Trophoblast cell (in vitro differentiated cells and primary cell): Measurements from ENCODE around the gene GIT1.

Source experiments
- DNase-seq, 2 donors: peaks; one replicate each; pipeline ENCODE4 v3.0.0-alpha.2; 2016
- H2AFZ ChIP-seq: 2 replicates; pipeline ENCODE4 v1.6.1; 2013; ENCODE audit warnings: low read length, moderate library complexity, mild to moderate bottlenecking; ENCODE audit not compliant: insufficient read depth, poor library complexity
- H2AK5ac ChIP-seq: 2 replicates; pipeline ENCODE4 v1.6.1; 2013; ENCODE audit warnings: mild to moderate bottlenecking, low read length
- H2BK120ac ChIP-seq: 2 replicates; pipeline ENCODE4 v1.6.1; 2013; ENCODE audit warnings: low read length, mild to moderate bottlenecking, moderate library complexity; ENCODE audit not compliant: insufficient read depth, poor library complexity
- H2BK12ac ChIP-seq: 2 replicates; pipeline ENCODE4 v1.6.1; 2013; ENCODE audit warnings: mild to moderate bottlenecking, low read length, moderate library complexity
- H2BK5ac ChIP-seq: 2 replicates; pipeline ENCODE4 v1.6.1; 2013; ENCODE audit warnings: low read length, low read depth, moderate library complexity, mild to moderate bottlenecking; ENCODE audit not compliant: poor library complexity
- H3K14ac ChIP-seq: 2 replicates; pipeline ENCODE4 v1.6.1; 2013; ENCODE audit warnings: mild to moderate bottlenecking, low read length
- H3K18ac ChIP-seq: 2 replicates; pipeline ENCODE4 v1.6.1; 2013; ENCODE audit warnings: mild to moderate bottlenecking, low read length
- H3K23ac ChIP-seq: 2 replicates; pipeline ENCODE4 v1.6.1; 2013; ENCODE audit warnings: low read length
- H3K27ac ChIP-seq: 2 replicates; pipeline ENCODE4 v1.5.1; 2013; ENCODE audit warnings: low read depth, mild to moderate bottlenecking, inconsistent platforms, low read length, moderate library complexity
- H3K27me3 ChIP-seq: 2 replicates; pipeline ENCODE4 v1.6.1; 2013; ENCODE audit warnings: inconsistent platforms, mild to moderate bottlenecking, low read length, moderate library complexity; ENCODE audit not compliant: insufficient read depth
- H3K36me3 ChIP-seq, 2 experiments: 1 replicate in 1 of 2; 2 replicates in 1 of 2; pipeline ENCODE4 v1.6.1; 2013; ENCODE audit warnings: low read length in 2 of 2, mild to moderate bottlenecking in 2 of 2, moderate library complexity in 1 of 2; ENCODE audit not compliant: insufficient read depth in 2 of 2, control insufficient read depth in 1 of 2
- H3K4ac ChIP-seq: 2 replicates; pipeline ENCODE4 v1.6.1; 2013; ENCODE audit warnings: low read depth, mild to moderate bottlenecking, low read length, moderate library complexity
- H3K4me1 ChIP-seq, 2 experiments: 1 replicate in 1 of 2; 2 replicates in 1 of 2; pipeline ENCODE4 v1.6.1; 2013; ENCODE audit warnings: low read length in 2 of 2, mild to moderate bottlenecking in 2 of 2, moderate library complexity in 1 of 2; ENCODE audit not compliant: insufficient read depth in 2 of 2, control insufficient read depth in 1 of 2
- H3K4me2 ChIP-seq: 2 replicates; pipeline ENCODE4 v1.6.1; 2013; ENCODE audit warnings: inconsistent platforms, mild to moderate bottlenecking, low read length, moderate library complexity
- H3K4me3 ChIP-seq: 2 replicates; pipeline ENCODE4 v1.5.1; 2013; ENCODE audit warnings: mild to moderate bottlenecking, low read depth, low read length, inconsistent platforms
- H3K79me1 ChIP-seq: one replicate; pipeline ENCODE4 v1.6.1; 2013; ENCODE audit warnings: low read length
- H3K79me2 ChIP-seq: 2 replicates; pipeline ENCODE4 v1.6.1; 2013; ENCODE audit warnings: low read length, mild to moderate bottlenecking; ENCODE audit not compliant: control insufficient read depth, insufficient read depth, poor library complexity
- H3K9ac ChIP-seq: 2 replicates; pipeline ENCODE4 v1.6.1; 2013; ENCODE audit warnings: mild to moderate bottlenecking, low read length
- H3K9me3 ChIP-seq: 2 replicates; pipeline ENCODE4 v1.6.1; 2013; ENCODE audit warnings: low read depth, mild to moderate bottlenecking, control low read depth, inconsistent platforms, low read length; ENCODE audit not compliant: insufficient read depth
- H4K12ac ChIP-seq: 2 replicates; pipeline ENCODE4 v1.6.1; 2013; ENCODE audit warnings: low read depth, mild to moderate bottlenecking, low read length, moderate library complexity
- H4K8ac ChIP-seq: 2 replicates; pipeline ENCODE4 v1.6.1; 2013; ENCODE audit warnings: low read depth, mild to moderate bottlenecking, low read length, moderate library complexity
- H4K91ac ChIP-seq: one replicate; pipeline ENCODE4 v1.6.1; 2013; ENCODE audit warnings: low read depth, mild to moderate bottlenecking, low read length, moderate library complexity
- WGBS: extraction: QIAGEN DNeasy Blood & Tissue Kit; methylation state at CpG from one replicate; pipeline ENCODE4 v1.1.7; 2013; ENCODE audit warnings: missing lambda C conversion rate; ENCODE audit not compliant: insufficient read length, insufficient coverage; ENCODE audit errors: extremely low coverage; 5-methylcytosine and 5-hydroxymethylcytosine counted together

GIT1 gene

DNA sequence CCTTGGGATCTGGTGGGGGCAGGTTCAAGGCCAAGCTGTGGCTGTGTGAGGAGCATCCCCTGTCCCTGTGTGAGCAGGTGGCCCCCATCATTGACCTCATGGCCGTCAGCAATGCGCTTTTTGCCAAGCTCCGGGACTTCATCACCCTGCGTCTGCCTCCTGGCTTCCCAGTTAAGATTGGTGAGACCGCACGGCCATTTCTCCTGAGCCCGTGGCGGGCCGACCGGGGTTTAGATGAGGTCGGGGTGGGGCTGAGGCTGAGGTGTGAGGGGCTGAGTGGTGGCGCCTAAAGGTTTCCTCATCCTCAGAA, 22.6 kb upstream of the GIT1 start:
- Histone ChIP-seq H3K79me1 (peaks cover 1% of the 10 kb centered on the region), H3K27me3 (peaks cover 12% of the 10 kb centered on the region)

DNA sequence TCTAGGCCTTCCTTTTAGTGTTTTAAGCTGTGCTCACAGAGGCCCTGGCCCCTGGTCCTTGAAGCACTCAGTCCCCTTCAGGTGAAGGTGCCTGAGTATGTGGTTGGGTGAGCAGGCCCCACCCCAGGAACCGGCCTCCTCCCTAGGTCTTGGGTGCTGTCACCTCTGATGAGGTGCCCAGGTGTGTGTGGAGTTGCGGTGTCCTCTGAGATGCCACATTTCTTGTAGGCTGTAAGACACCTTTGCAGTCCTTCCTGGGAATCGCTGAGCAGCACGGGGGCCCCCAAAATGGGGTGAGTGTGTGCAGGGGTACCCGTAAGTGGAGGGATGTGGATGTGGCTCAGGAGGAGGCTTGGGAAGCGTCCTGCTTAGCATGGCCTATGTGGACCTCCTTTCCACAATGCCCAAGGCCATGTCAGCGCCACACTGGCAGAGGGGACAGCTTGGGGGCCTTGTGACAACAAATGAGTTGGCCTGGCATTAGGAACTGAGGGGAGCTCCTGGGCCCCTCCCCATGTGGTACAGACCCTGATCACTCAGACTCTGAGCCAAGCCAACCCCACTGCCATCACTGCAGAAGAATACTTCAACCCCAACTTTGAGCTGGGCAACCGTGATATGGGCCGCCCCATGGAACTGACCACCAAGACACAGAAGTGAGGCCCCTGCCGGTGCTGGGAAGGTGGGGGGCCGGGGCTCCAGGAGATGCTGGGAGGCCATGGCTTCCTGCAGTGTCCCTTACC, 22.1 kb upstream of the GIT1 start:
- H2BK5ac ChIP-seq, result no peak overlapping the region
- no peak for DNase-seq
- H3K9me3 ChIP-seq, result peaks cover 13% of the 10 kb centered on the region
- peaks cover 1% of the 10 kb centered on the region for H3K79me1 ChIP-seq
- no peak overlapping the region for H4K12ac ChIP-seq
- no CpG with 5 or more reads among the region's 11 CpGs for WGBS
- H3K18ac ChIP-seq, result no peak overlapping the region
- H3K4ac ChIP-seq, result no peak overlapping the region
- H3K27me3 ChIP-seq, result peaks cover 8% of the 10 kb centered on the region
- no peak overlapping the region for H3K27ac ChIP-seq
- H2BK12ac ChIP-seq, result no peak overlapping the region
- no peak overlapping the region for H4K91ac ChIP-seq
- no peak overlapping the region for H2AFZ ChIP-seq
- no peak overlapping the region for H3K9ac ChIP-seq
- no peak overlapping the region for H4K8ac ChIP-seq
- H3K23ac ChIP-seq, result no peak overlapping the region
- H2BK120ac ChIP-seq, result no peak overlapping the region
- no peak overlapping the region for H3K14ac ChIP-seq
- H3K36me3 ChIP-seq, result no peaks in the 10 kb centered on the region
- no peaks in the 10 kb centered on the region for H3K79me2 ChIP-seq
- peaks cover 7 to 17% of the 10 kb centered on the region in 2 experiments for H3K4me1 ChIP-seq
- no peak overlapping the region for H2AK5ac ChIP-seq
- no peak overlapping the region for H3K4me2 ChIP-seq
- H3K4me3 ChIP-seq, result no peak overlapping the region

More for the DNA sequence above, 22.6 kb upstream of the GIT1 start:
- Histone ChIP-seq H3K27ac (no peak overlapping the region), H4K8ac (no peak overlapping the region), H2BK5ac (no peak overlapping the region), H2BK120ac (no peak overlapping the region), H4K12ac (no peak overlapping the region), H3K79me2 (no peaks in the 10 kb centered on the region), H3K4me1 (peaks cover 9 to 18% of the 10 kb centered on the region in 2 experiments), H3K36me3 (no peaks in the 10 kb centered on the region), H3K9ac (no peak overlapping the region), H2AFZ (no peak overlapping the region), H3K23ac (no peak overlapping the region), H2BK12ac (no peak overlapping the region), H3K14ac (no peak overlapping the region), H3K4me3 (no peak overlapping the region), H3K4me2 (no peak overlapping the region), H3K4ac (no peak overlapping the region), H3K9me3 (peaks cover 13% of the 10 kb centered on the region), H2AK5ac (no peak overlapping the region), H4K91ac (no peak overlapping the region), H3K18ac (no peak overlapping the region)
- no CpG with 5 or more reads among the region's 12 CpGs for WGBS
- DNase-seq, result peak in 1 of 2 donors; percentile 58

DNA sequence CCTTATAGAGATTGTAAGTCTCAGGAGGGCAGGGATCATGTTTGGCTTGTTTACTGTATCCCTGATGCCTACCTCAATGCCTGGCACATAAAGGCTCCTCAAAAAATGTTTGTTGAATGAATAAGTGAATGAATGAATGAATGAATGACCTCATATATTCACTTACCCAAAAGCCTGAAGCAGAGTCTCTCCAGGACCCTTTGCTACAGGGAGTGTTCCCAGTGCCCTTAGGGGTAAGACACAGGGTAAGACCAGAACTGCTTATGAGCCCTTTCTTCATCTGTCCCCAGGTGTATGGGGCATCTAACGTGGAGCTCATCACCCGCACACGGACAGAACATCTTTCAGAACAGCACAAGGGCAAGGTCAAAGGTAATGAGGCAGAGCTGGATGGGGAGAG, 20.9 kb upstream of the GIT1 start:
- Histone ChIP-seq H3K27ac (no peak overlapping the region), H3K4ac (no peak overlapping the region), H4K12ac (no peak overlapping the region), H2BK5ac (no peak overlapping the region), H3K4me2 (no peak overlapping the region), H3K18ac (no peak overlapping the region), H4K91ac (no peak overlapping the region), H2AFZ (no peak overlapping the region), H3K79me1 (peaks cover 1% of the 10 kb centered on the region), H3K4me1 (peaks cover 0 to 10% of the 10 kb centered on the region in 2 experiments), H2BK12ac (no peak overlapping the region), H3K14ac (no peak overlapping the region), H3K4me3 (no peak overlapping the region), H3K9ac (no peak overlapping the region), H3K36me3 (no peaks in the 10 kb centered on the region), H4K8ac (no peak overlapping the region), H2AK5ac (no peak overlapping the region), H3K27me3 (no peaks in the 10 kb centered on the region), H3K23ac (no peak overlapping the region), H2BK120ac (no peak overlapping the region), H3K79me2 (no peaks in the 10 kb centered on the region), H3K9me3 (peaks cover 11% of the 10 kb centered on the region)
- no CpG with 5 or more reads among the region's 3 CpGs for WGBS
- DNase-seq, result no peak

DNA sequence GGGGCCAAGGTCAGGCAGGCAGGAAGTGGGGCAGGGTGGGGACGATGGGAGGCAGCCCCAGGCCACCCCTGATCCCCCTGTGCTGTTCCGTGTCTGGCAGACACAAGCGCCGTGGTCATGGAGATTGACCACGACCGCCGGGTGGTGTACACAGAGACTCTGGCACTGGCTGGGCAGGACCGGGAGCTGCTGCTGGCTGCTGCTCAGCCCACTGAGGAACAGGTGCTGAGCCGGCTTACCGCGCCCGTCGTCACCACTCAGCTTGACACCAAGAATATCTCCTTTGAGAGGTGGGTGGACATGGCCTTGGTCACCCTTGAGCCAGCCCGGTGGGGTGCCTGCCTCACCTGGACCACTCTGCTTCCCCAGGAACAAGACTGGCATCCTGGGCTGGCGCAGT, 19.5 kb upstream of the GIT1 start:
- Histone ChIP-seq H3K4me3 (no peak overlapping the region), H3K27me3 (no peaks in the 10 kb centered on the region), H3K4me2 (no peak overlapping the region), H2BK120ac (no peak overlapping the region), H2AFZ (no peak overlapping the region), H3K14ac (no peak overlapping the region), H3K36me3 (no peaks in the 10 kb centered on the region), H3K79me2 (no peaks in the 10 kb centered on the region), H3K79me1 (peaks cover 1% of the 10 kb centered on the region), H4K12ac (no peak overlapping the region), H2AK5ac (no peak overlapping the region), H4K8ac (no peak overlapping the region), H2BK5ac (no peak overlapping the region), H3K9ac (no peak overlapping the region), H3K23ac (no peak overlapping the region), H3K4me1 (peaks cover 0 to 8% of the 10 kb centered on the region in 2 experiments), H3K9me3 (peaks cover 11% of the 10 kb centered on the region), H4K91ac (no peak overlapping the region), H3K27ac (no peak overlapping the region), H3K4ac (no peak overlapping the region), H2BK12ac (no peak overlapping the region), H3K18ac (no peak overlapping the region)
- no peak for DNase-seq
- WGBS, result no CpG with 5 or more reads among the region's 15 CpGs
